GM23248 (cell line): ENCODE measurements around the gene NKAIN4. TPM values are rescaled to one million over a fixed set of nuclear protein-coding genes. Genes with fewer than 3 reads are reported as not detected.

Experiments
- DNase-seq: peaks from one replicate; pipeline ENCODE4 v3.0.0-alpha.2; 2015
- H2AFZ ChIP-seq: fragments of 200-600 bp; sonication (generic); 2 replicates; pipeline ENCODE4 v1.6.1; 2016; ENCODE audit warnings: antibody characterized with exemption
- H3F3A ChIP-seq: fragments of 200-600 bp; sonication (generic); 2 replicates; pipeline ENCODE4 v1.6.1; 2016; ENCODE audit warnings: mild to moderate bottlenecking, antibody characterized with exemption, mixed run types; ENCODE audit not compliant: insufficient read depth
- H3K27ac ChIP-seq: fragments of 200-600 bp; sonication (generic); 2 replicates; pipeline ENCODE4 v1.5.1; 2016; ENCODE audit warnings: mild to moderate bottlenecking
- H3K27me3 ChIP-seq: fragments of 200-600 bp; sonication (generic); replicated peaks from 2 replicates; pipeline ENCODE4 v1.6.1; 2016; ENCODE audit warnings: mild to moderate bottlenecking; ENCODE audit not compliant: insufficient read depth
- H3K36me3 ChIP-seq: fragments of 200-600 bp; sonication (generic); 2 replicates; pipeline ENCODE4 v1.6.1; 2016; ENCODE audit warnings: low read depth, mild to moderate bottlenecking
- H3K4me1 ChIP-seq: fragments of 200-600 bp; sonication (generic); 2 replicates; pipeline ENCODE4 v1.6.1; 2016; ENCODE audit warnings: mild to moderate bottlenecking; ENCODE audit not compliant: insufficient read depth
- H3K4me2 ChIP-seq: fragments of 200-600 bp; sonication (generic); one replicate; pipeline ENCODE4 v1.6.1; 2016; ENCODE audit warnings: mild to moderate bottlenecking; ENCODE audit not compliant: unreplicated experiment
- H3K4me3 ChIP-seq: fragments of 200-600 bp; sonication (generic); 2 replicates; pipeline ENCODE4 v1.5.1; 2016; ENCODE audit warnings: mild to moderate bottlenecking
- H3K79me2 ChIP-seq: fragments of 200-600 bp; sonication (generic); 2 replicates; pipeline ENCODE4 v1.6.1; 2016; ENCODE audit warnings: mild to moderate bottlenecking; ENCODE audit not compliant: insufficient read depth
- H3K9ac ChIP-seq: fragments of 200-600 bp; sonication (generic); 2 replicates; pipeline ENCODE4 v1.6.1; 2016; ENCODE audit warnings: mild to moderate bottlenecking
- H3K9me2 ChIP-seq: fragments of 200-600 bp; sonication (generic); 2 replicates; pipeline ENCODE4 v1.6.1; 2016; ENCODE audit warnings: mixed run types, mild to moderate bottlenecking, moderate library complexity; ENCODE audit not compliant: insufficient read depth
- H3K9me3 ChIP-seq: fragments of 200-600 bp; sonication (generic); one replicate; pipeline ENCODE4 v1.6.1; 2017; ENCODE audit warnings: low read depth
- H4K20me1 ChIP-seq: fragments of 200-600 bp; sonication (generic); 2 replicates; pipeline ENCODE4 v1.6.0; 2016; ENCODE audit not compliant: insufficient read depth
- EZH2 ChIP-seq: fragments of 200-600 bp; sonication (generic); IDR thresholded peaks from 2 replicates; pipeline ENCODE4 v1.6.1; 2018; ENCODE audit warnings: antibody characterized with exemption, mild to moderate bottlenecking; ENCODE audit not compliant: insufficient read depth, poor library complexity, severe bottlenecking
- EZH2phosphoT487 ChIP-seq: fragments of 200-600 bp; sonication (generic); IDR thresholded peaks from 2 replicates; pipeline ENCODE4 v1.6.1; 2018; ENCODE audit warnings: antibody characterized with exemption, moderate library complexity, mild to moderate bottlenecking, low read depth; ENCODE audit not compliant: insufficient read depth
- WGBS, 2 experiments: methylation state at CpG; one replicate each; pipeline ENCODE4 v1.1.6; 2015 to 2017; ENCODE audit warnings: low lambda C conversion rate in 2 of 2, low coverage in 1 of 2; ENCODE audit errors: missing lambda C conversion rate in 2 of 2; 5-methylcytosine and 5-hydroxymethylcytosine counted together
- in situ Hi-C: fragments of 300-500 bp; cut with MboI; formaldehyde crosslinking; loops from 2 replicates; pipeline ENCODE4 v1.15.0; 2020
- polyA plus RNA-seq: library from polyadenylated mRNA; unstranded; fragments of >200 nt; fragmentation: Nextera tagmentation; extraction: Ambion mirVana; gene quantifications from 2 replicates; pipeline ENCODE4 v1.2.1, GENCODE V29; 2016
- total RNA-seq: library from RNA; depleted of rRNA; stranded (reverse); fragments of >200 nt; shearing (Covaris generic); gene quantifications from 2 replicates; pipeline ENCODE4 v1.2.3, GENCODE V29; 2014

Gene NKAIN4
- total and polyA plus RNA-seq, 2 experiments from 2014 or later = not detected

DNA sequence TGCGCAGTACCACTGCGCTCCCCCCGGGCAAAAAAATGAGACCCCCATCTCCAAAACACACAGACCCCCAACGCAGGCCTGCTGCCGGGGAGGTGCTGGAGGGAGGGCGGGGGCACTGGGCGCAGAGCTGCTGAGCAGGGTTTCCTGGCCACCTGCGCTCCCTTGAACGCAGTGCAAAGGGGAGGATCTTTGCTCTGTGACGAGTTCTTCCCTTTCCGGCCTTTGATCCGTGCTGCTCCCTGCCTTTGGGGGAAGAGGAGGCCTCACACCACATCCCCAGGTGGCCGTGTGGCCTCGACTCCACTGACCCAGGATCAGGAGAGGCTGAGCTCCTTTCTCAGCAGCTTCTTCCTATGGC, 29.8 kb upstream of the NKAIN4 start:
- no peak overlapping the region for H3K4me3 ChIP-seq
- H3K4me1 ChIP-seq = no peaks in the 10 kb centered on the region
- H3K9ac ChIP-seq = no peak overlapping the region
- H3K9me2 ChIP-seq = no peaks in the 10 kb centered on the region
- no peak overlapping the region for H3K27ac ChIP-seq
- DNase-seq = no peak
- no peaks in the 10 kb centered on the region for H3K27me3 ChIP-seq
- no peak overlapping the region for H2AFZ ChIP-seq
- H3F3A ChIP-seq = no peaks in the 10 kb centered on the region
- H3K9me3 ChIP-seq = no peaks in the 10 kb centered on the region
- peaks cover 27% of the 10 kb centered on the region for H3K79me2 ChIP-seq
- peaks cover 20% of the 10 kb centered on the region; the same call in 1 of the 2 replicates for H3K36me3 ChIP-seq
- in situ Hi-C loops = no loop called here
- 80 to 84% methylated on average over 14 of the region's 14 CpGs for WGBS, 2 experiments
- no peaks in the 10 kb centered on the region for H4K20me1 ChIP-seq
- no peak overlapping the region for H3K4me2 ChIP-seq
- TF ChIP-seq EZH2phosphoT487 (no peak), EZH2 (no peak)

- Histone ChIP-seq H3K4me1 (no peaks in the 10 kb centered on the region), H3K9me3 (no peaks in the 10 kb centered on the region), H2AFZ (no peak overlapping the region), H3K4me3 (no peak overlapping the region), H3K79me2 (peaks cover 32% of the 10 kb centered on the region), H3K4me2 (no peak overlapping the region), H3K27me3 (no peaks in the 10 kb centered on the region), H3K27ac (no peak overlapping the region), H3K9me2 (no peaks in the 10 kb centered on the region), H3F3A (no peaks in the 10 kb centered on the region), H4K20me1 (no peaks in the 10 kb centered on the region), H3K9ac (no peak overlapping the region), H3K36me3 (peaks cover 25% of the 10 kb centered on the region; the same call in 1 of the 2 replicates)
- 92 to 93% methylated on average over 31 to 33 of the region's 33 CpGs for WGBS, 2 experiments
- no peak for DNase-seq
- TF ChIP-seq EZH2 = no peak
- TF ChIP-seq EZH2phosphoT487 = no peak
- in situ Hi-C loops = no loop called here
Observed at GRCh38 chr20:63283397-63284082, 29.3 kb upstream of the NKAIN4 start.

DNA sequence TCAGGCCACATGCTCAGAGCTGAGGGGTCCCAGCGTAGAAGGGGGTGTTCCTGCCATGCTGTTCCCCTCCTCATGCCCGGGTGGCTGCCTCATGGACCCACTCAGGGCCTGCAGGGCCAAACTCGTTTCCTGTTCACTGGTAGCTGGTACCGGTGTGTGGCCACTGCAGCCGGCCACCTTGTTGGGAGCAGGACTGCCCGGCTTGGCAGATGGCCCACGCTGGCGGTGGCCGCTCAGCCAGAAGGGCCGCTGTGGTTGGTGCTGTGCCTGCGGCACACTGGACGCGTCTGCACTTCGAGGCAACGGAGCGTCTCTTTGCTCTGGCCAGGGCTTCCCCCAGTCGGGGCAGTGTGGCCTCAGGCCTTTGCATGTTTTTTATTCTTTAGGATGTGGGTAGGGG, 28.7 kb upstream of the NKAIN4 start:
- in situ Hi-C loops = no loop called here
- Histone ChIP-seq H3K4me3 (no peak overlapping the region), H3K9me3 (no peaks in the 10 kb centered on the region), H3K27ac (no peak overlapping the region), H4K20me1 (no peaks in the 10 kb centered on the region), H2AFZ (no peak overlapping the region), H3K9ac (no peak overlapping the region), H3K9me2 (no peaks in the 10 kb centered on the region), H3F3A (no peaks in the 10 kb centered on the region), H3K4me2 (no peak overlapping the region), H3K27me3 (no peaks in the 10 kb centered on the region), H3K36me3 (peaks cover 26% of the 10 kb centered on the region; the same call in 1 of the 2 replicates), H3K4me1 (no peaks in the 10 kb centered on the region), H3K79me2 (peaks cover 38% of the 10 kb centered on the region)
- no peak for DNase-seq
- no peak for TF ChIP-seq EZH2phosphoT487
- no peak for TF ChIP-seq EZH2
- WGBS, 2 experiments = 90 to 95% methylated on average over 17 of the region's 17 CpGs

DNA sequence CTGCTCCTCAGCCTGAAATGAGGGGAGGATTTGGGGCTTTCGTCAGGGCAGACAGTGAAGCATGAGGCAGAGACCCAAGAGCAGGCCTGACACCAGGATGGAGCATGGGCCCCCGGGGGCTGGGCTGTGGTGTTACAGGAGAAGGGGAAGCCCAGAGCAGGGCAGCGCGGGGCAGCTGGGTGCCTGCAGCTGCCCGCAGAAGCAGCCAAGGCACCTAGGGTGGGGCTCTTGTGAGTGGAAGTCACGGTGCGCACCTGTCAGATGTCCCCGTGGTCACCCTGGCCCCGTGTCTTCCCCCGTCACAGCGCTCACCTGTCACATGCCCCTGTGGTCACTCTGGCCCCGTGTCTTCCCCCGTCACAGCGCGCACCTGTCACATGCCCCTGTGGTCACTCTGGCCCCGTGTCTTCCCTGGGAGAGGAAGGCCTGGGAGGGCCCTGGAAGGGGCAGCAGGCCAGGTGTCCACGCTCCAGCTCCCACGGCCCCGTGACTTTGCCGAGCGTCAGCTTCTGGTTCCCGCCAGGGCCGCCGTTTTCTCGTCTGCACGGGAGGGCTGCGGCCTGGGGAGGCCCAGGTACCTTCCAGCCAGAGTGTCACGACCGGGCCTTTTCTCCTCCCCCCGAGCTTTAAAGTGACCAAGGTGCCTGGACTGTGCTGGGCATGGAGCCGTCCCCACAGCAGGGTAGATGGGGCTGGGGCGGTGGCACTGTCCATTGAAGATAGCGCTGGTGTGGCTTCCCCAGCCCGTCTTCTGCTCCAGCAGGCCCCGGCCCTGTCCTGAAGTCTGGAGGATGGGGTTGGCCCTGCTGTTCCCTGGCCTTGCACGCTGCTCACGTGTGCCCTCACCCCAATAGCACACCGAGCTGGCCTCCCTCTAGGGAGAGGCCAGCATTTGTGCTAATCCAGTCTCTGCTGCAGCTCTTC, 27.7 kb upstream of the NKAIN4 start:
- Histone ChIP-seq H3K36me3 (peaks cover 26% of the 10 kb centered on the region; the same call in 1 of the 2 replicates), H4K20me1 (no peaks in the 10 kb centered on the region), H3K9me3 (no peaks in the 10 kb centered on the region), H3K79me2 (peaks cover 47% of the 10 kb centered on the region), H3F3A (no peaks in the 10 kb centered on the region), H3K4me3 (no peak overlapping the region), H3K27me3 (no peaks in the 10 kb centered on the region), H3K9ac (no peak overlapping the region), H2AFZ (no peak overlapping the region), H3K27ac (no peak overlapping the region), H3K4me1 (no peaks in the 10 kb centered on the region), H3K4me2 (no peak overlapping the region), H3K9me2 (no peaks in the 10 kb centered on the region)
- 93% methylated on average over 30 to 38 of the region's 38 CpGs for WGBS, 2 experiments
- no peak for TF ChIP-seq EZH2
- no peak for TF ChIP-seq EZH2phosphoT487
- DNase-seq = no peak
- in situ Hi-C loops = no loop called here
